Stimulated activated naive CD8-positive, alpha-beta T cell treated with anti-CD3 and anti-CD28 coated beads, Interleukin-15, Interleukin-2, amounts not matched to agents 100 U/mL and 50 U/mL, for 24 hours (primary cell): ENCODE data around the gene ZP4.
"Not testable (repeated sequence)": the region's sequence is repeated elsewhere in the genome, so short reads cannot be mapped to it uniquely, and the experiment has no call there.

Experiments
- ATAC-seq: fragments of 150-1000 bp; cut with Tn5 transposase; one replicate; pipeline ENCODE4 v1.10.0; 2021
- DNase-seq: peaks from one replicate; pipeline ENCODE4 v3.0.0; 2021

Gene ZP4

GRCh38 chr1:237877631-237878030, 13.1 kb downstream of the ZP4 start:
- ATAC-seq: no peak

GRCh38 chr1:237875291-237875690, 15.4 kb downstream of the ZP4 start:
- ATAC-seq: no peak
- DNase-seq: no peak

More at GRCh38 chr1:237877631-237878030, 13.1 kb downstream of the ZP4 start:
- no peak for DNase-seq

- no peak for DNase-seq
- peak; percentile 59 for ATAC-seq
Observed at GRCh38 chr1:237873487-237874211, 17.1 kb downstream of the ZP4 start.

- DNase-seq (no peak), ATAC-seq (no peak)
Observed at GRCh38 chr1:237868817-237869600, 21.7 kb downstream of the ZP4 start.

GRCh38 chr1:237867380-237867888, 23.3 kb downstream of the ZP4 start:
- ATAC-seq: no peak
- DNase-seq: no peak

GRCh38 chr1:237864338-237865244, 26.1 kb downstream of the ZP4 start:
- DNase-seq (peak; percentile 28), ATAC-seq (peak; percentile 43)

GRCh38 chr1:237863234-237863633, 27.5 kb downstream of the ZP4 start:
- ATAC-seq (no peak), DNase-seq (no peak)

GRCh38 chr1:237861944-237862343, 28.8 kb downstream of the ZP4 start:
- no peak for DNase-seq
- ATAC-seq: no peak

- DNase-seq (no peak), ATAC-seq (no peak)
Observed at GRCh38 chr1:237858992-237859391, 31.7 kb downstream of the ZP4 start.

- no peak for DNase-seq
- ATAC-seq: no peak
Observed at GRCh38 chr1:237857455-237857854, 33.3 kb downstream of the ZP4 start.

- ATAC-seq (no peak), DNase-seq (no peak)
Observed at GRCh38 chr1:237852342-237852741, 38.4 kb downstream of the ZP4 start.

GRCh38 chr1:237851210-237851845, 39.4 kb downstream of the ZP4 start:
- peak; percentile 35 for DNase-seq
- no peak for ATAC-seq

- not testable (repeated sequence) for DNase-seq, ATAC-seq
Observed at GRCh38 chr1:237843516-237843915, 47.2 kb downstream of the ZP4 start.

- ATAC-seq (no peak), DNase-seq (no peak)
Observed at GRCh38 chr1:237841485-237841884, 49.2 kb downstream of the ZP4 start.

GRCh38 chr1:237838904-237839534, 51.7 kb downstream of the ZP4 start:
- no peak for ATAC-seq
- no peak for DNase-seq

- no peak for DNase-seq
- ATAC-seq: no peak
Observed at GRCh38 chr1:237838320-237838719, 52.4 kb downstream of the ZP4 start.

- ATAC-seq: no peak
Observed at GRCh38 chr1:237834461-237834860, 56.3 kb downstream of the ZP4 start.

GRCh38 chr1:237834048-237834447, 56.7 kb downstream of the ZP4 start:
- no peak for ATAC-seq
- no peak for DNase-seq

More at GRCh38 chr1:237834461-237834860, 56.3 kb downstream of the ZP4 start:
- DNase-seq: no peak

- no peak for ATAC-seq
- no peak for DNase-seq
Observed at GRCh38 chr1:237832858-237833257, 57.9 kb downstream of the ZP4 start.
